Calu3 (cell line): ENCODE results near the gene CDC26. TPM values are rescaled to one million over a fixed set of nuclear protein-coding genes. Genes with fewer than 3 reads are reported as not detected.

Source experiments
- BruUV-seq: library from RNA; stranded (reverse); fragments of 400-500 nt; replicated peaks from 2 replicates; lab custom pipeline; 2021; lab: Mats Ljungman, UMichigan
- CTCF ChIA-PET: fragments of 300-600 bp; sonication (Branson Sonifier 250); formaldehyde crosslinking; loops from one replicate; lab custom pipeline; 2022; ENCODE audit warnings: antibody characterized with exemption; lab: Charles Lee
- DNase-seq: peaks from one replicate; pipeline ENCODE4 v3.0.0; 2022
- H3K27ac Mint-ChIP-seq: one replicate; pipeline ENCODE4 v1.8.0; 2022; ENCODE audit warnings: mixed read lengths; ENCODE audit not compliant: unreplicated experiment
- H3K27me3 Mint-ChIP-seq: one replicate; pipeline ENCODE4 v1.8.0; 2022; ENCODE audit warnings: mixed read lengths; ENCODE audit not compliant: unreplicated experiment
- H3K36me3 Mint-ChIP-seq: one replicate; pipeline ENCODE4 v1.8.0; 2022; ENCODE audit warnings: mild to moderate bottlenecking, moderate library complexity, mixed read lengths; ENCODE audit not compliant: insufficient read depth, unreplicated experiment
- H3K4me1 Mint-ChIP-seq: one replicate; pipeline ENCODE4 v1.8.0; 2022; ENCODE audit warnings: mild to moderate bottlenecking, low read depth, mixed read lengths; ENCODE audit not compliant: unreplicated experiment
- H3K4me3 Mint-ChIP-seq: one replicate; pipeline ENCODE4 v1.8.0; 2022; ENCODE audit warnings: mild to moderate bottlenecking, low read depth, moderate library complexity, mixed read lengths; ENCODE audit not compliant: unreplicated experiment
- H3K9me3 Mint-ChIP-seq: one replicate; pipeline ENCODE4 v1.8.0; 2022; ENCODE audit warnings: low read depth, mixed read lengths; ENCODE audit not compliant: unreplicated experiment
- CTCF ChIP-seq: fragments of 200-600 bp; IDR thresholded peaks from one replicate; pipeline ENCODE4 v1.8.0; 2022; ENCODE audit warnings: antibody characterized with exemption; ENCODE audit not compliant: unreplicated experiment
- intact Hi-C: fragments of 100-400 bp; cut with micrococcal nuclease; formaldehyde crosslinking; loops from one replicate; pipeline ENCODE4 v1.10.0; 2022; ENCODE audit not compliant: unreplicated experiment
- total RNA-seq: library from RNA; stranded (reverse); gene quantifications from 2 replicates; pipeline ENCODE4 v1.2.3, GENCODE V29; 2022

The CDC26 gene
- total RNA-seq, 1 experiment from 2014 or later, result 20.5 TPM

GRCh38 chr9:113219969-113220368 lies 55.4 kb downstream of the CDC26 start:
- peaks cover 25% of the 10 kb centered on the region for H3K36me3 Mint-ChIP-seq
- no peak for DNase-seq
- TF ChIP-seq CTCF, result no peak
- BruUV-seq, result no TSS peak
- H3K27me3 Mint-ChIP-seq, result no peaks in the 10 kb centered on the region
- H3K9me3 Mint-ChIP-seq, result no peaks in the 10 kb centered on the region
- CTCF ChIA-PET, result interaction anchor here (1.6 kb wide), 1 partner anchor 55 kb away, joined by 3 read pairs; the partner anchor contains the start of genes CDC26 and PRPF4
- peaks cover 21% of the 10 kb centered on the region for H3K4me1 Mint-ChIP-seq
- no peak overlapping the region for H3K27ac Mint-ChIP-seq
- intact Hi-C loops, result no loop called here
- H3K4me3 Mint-ChIP-seq, result peak overlapping the region; percentile 92

- H3K9me3 Mint-ChIP-seq, result no peaks in the 10 kb centered on the region
- peaks cover 25% of the 10 kb centered on the region for H3K36me3 Mint-ChIP-seq
- H3K27me3 Mint-ChIP-seq, result no peaks in the 10 kb centered on the region
- BruUV-seq, result no TSS peak
- no peak for TF ChIP-seq CTCF
- no peak overlapping the region for H3K27ac Mint-ChIP-seq
- H3K4me1 Mint-ChIP-seq, result peaks cover 24% of the 10 kb centered on the region
- peak overlapping the region; percentile 92 for H3K4me3 Mint-ChIP-seq
- CTCF ChIA-PET, result interaction anchor here (1.6 kb wide), 1 partner anchor 56 kb away, joined by 3 read pairs; the partner anchor contains the start of genes CDC26 and PRPF4
- no peak for DNase-seq
- intact Hi-C loops, result no loop called here
Measured at GRCh38 chr9:113219186-113219936, 56.0 kb downstream of the CDC26 start.

Other genes starting within 250 kb of the CDC26 start
- 1.2 and 1.3 TPM in 2 replicates for gene ZFP37, start 218.8 kb downstream of the CDC26 start, total RNA-seq
- 0.76 and 1.8 TPM in 2 replicates for gene SLC31A2, start 124.6 kb downstream of the CDC26 start, total RNA-seq
- gene FKBP15, start 54.3 kb downstream of the CDC26 start, total RNA-seq, result 19.2 and 19.3 TPM in 2 replicates
- 19.4 and 21.0 TPM in 2 replicates for gene SLC31A1, start 54.0 kb downstream of the CDC26 start, total RNA-seq
- gene PRPF4, start 86 bp upstream of the CDC26 start, total RNA-seq, result 23.7 TPM in 2 replicates
- 0.76 and 1.5 TPM in 2 replicates for gene RNF183, start 27.8 kb upstream of the CDC26 start, total RNA-seq
- gene WDR31, start 64.7 kb upstream of the CDC26 start, total RNA-seq, result 3.1 and 4.0 TPM in 2 replicates
- gene BSPRY, start 74.0 kb upstream of the CDC26 start, total RNA-seq, result 14.5 and 17.4 TPM in 2 replicates
- gene HDHD3, start 101.4 kb upstream of the CDC26 start, total RNA-seq, result 30.8 and 35.2 TPM in 2 replicates
- 20.6 and 24.1 TPM in 2 replicates for gene ALAD, start 125.7 kb upstream of the CDC26 start, total RNA-seq
- gene POLE3, start 135.1 kb upstream of the CDC26 start, total RNA-seq, result 37.7 and 41.0 TPM in 2 replicates
- gene C9orf43, start 135.2 kb upstream of the CDC26 start, total RNA-seq, result 0.33 and 0.51 TPM in 2 replicates
- 61.8 and 68.3 TPM in 2 replicates for gene RGS3, start 188.2 kb upstream of the CDC26 start, total RNA-seq